A549 (cell line): Measurements from ENCODE around the gene RSPH9. TPM values are rescaled to one million over a fixed set of nuclear protein-coding genes. Genes with fewer than 3 reads are reported as not detected.

Source experiments
- ATAC-seq, 2 experiments: fragments of 200-7000 bp in 1 of 2; fragments of >200 bp in 1 of 2; cut with Nextera tagmentation in 1 of 2; cut with Tn5 transposase in 1 of 2; 3 replicates each; pipeline versions ENCODE4 v1.8.0 to v1.9.1; 2018 to 2020; ENCODE audit warnings: mild to moderate bottlenecking in 1 of 2, moderate library complexity in 1 of 2
- CTCF ChIA-PET: fragments of 300-600 bp; sonication (Branson Sonifier 250); formaldehyde crosslinking; extraction: SDS; loops from one replicate; lab custom pipeline; 2021; ENCODE audit warnings: antibody characterized with exemption, inconsistent platforms; lab: Yijun Ruan, JAX
- POLR2A ChIA-PET: fragments of 350-600 bp; formaldehyde crosslinking; extraction: SDS; loops from one replicate; lab custom pipeline; 2021; ENCODE audit warnings: antibody characterized with exemption, inconsistent platforms; lab: Yijun Ruan, JAX
- DNase-seq, 2 experiments: peaks; one replicate each; pipeline versions ENCODE4 v3.0.0 to v3.0.0-alpha.2; 2011 to 2016; ENCODE audit warnings: low read depth in 1 of 2, low spot score in 1 of 2
- FAIRE-seq: peaks from 2 replicates; lab custom pipeline; 2011; peaks lifted over from hg19 to GRCh38; lab: Jason Lieb, UNC
- H3K27ac ChIP-seq, 2 experiments: fragments of >200 bp; sonication (Bioruptor Twin); formaldehyde crosslinking; 3 replicates each; pipeline ENCODE4 v1.5.1; 2016 to 2017
- H3K4me1 ChIP-seq: fragments of >200 bp; sonication (Bioruptor Twin); formaldehyde crosslinking; 3 replicates; pipeline ENCODE4 v1.6.1; 2016
- H3K4me2 ChIP-seq: fragments of >200 bp; sonication (Bioruptor Twin); formaldehyde crosslinking; 3 replicates; pipeline ENCODE4 v1.6.1; 2016
- H3K4me3 ChIP-seq: fragments of >200 bp; sonication (Bioruptor Twin); formaldehyde crosslinking; 3 replicates; pipeline ENCODE4 v1.5.1; 2016
- H3K9me3 ChIP-seq: fragments of >200 bp; sonication (Bioruptor Twin); formaldehyde crosslinking; 3 replicates; pipeline ENCODE4 v1.6.1; 2016
- ATOH8 ChIP-seq: fragments of 250-450 bp; sonication (Bioruptor Pico); IDR thresholded peaks from 2 replicates; pipeline ENCODE4 v1.5.0; 2020; ENCODE audit warnings: low read depth, mild to moderate bottlenecking, moderate library complexity
- BHLHE40 ChIP-seq: IDR thresholded peaks from 2 replicates; pipeline ENCODE4 v1.6.1; 2012; ENCODE audit warnings: low read depth, low read length, inconsistent platforms
- CBX8 ChIP-seq: fragments of 200-600 bp; sonication (generic); IDR thresholded peaks from 2 replicates; pipeline ENCODE4 v1.6.1; 2016
- CHD2 ChIP-seq: fragments of 150-350 bp; IDR thresholded peaks from 2 replicates; pipeline ENCODE4 v1.6.1; 2014; ENCODE audit warnings: low read length; ENCODE audit not compliant: partially characterized antibody
- CTCF ChIP-seq: fragments of >200 bp; sonication (Bioruptor Twin); formaldehyde crosslinking; IDR thresholded peaks from 3 replicates; pipeline ENCODE4 v1.5.1; 2016
- GATA3 ChIP-seq: IDR thresholded peaks from 2 replicates; pipeline ENCODE4 v1.6.1; 2012; ENCODE audit warnings: borderline replicate concordance
- HMGXB4 ChIP-seq: fragments of 250-450 bp; sonication (Bioruptor Pico); IDR thresholded peaks from 2 replicates; pipeline ENCODE4 v1.5.0; 2021; ENCODE audit warnings: mild to moderate bottlenecking, moderate library complexity, borderline replicate concordance
- HOXA7 ChIP-seq: fragments of 250-450 bp; sonication (Bioruptor Pico); IDR thresholded peaks from 2 replicates; pipeline ENCODE4 v1.5.0; 2020; ENCODE audit warnings: mild to moderate bottlenecking, moderate library complexity
- HOXB5 ChIP-seq: fragments of 250-450 bp; sonication (Bioruptor Pico); IDR thresholded peaks from 2 replicates; pipeline ENCODE4 v1.5.0; 2020; ENCODE audit warnings: mild to moderate bottlenecking, moderate library complexity
- JUN ChIP-seq, 2 experiments: fragments of >200 bp; sonication (Bioruptor Twin); formaldehyde crosslinking; IDR thresholded peaks; 2 replicates in 1 of 2; 3 replicates in 1 of 2; pipeline ENCODE4 v1.6.1; 2016 to 2017
- KDM1A ChIP-seq: fragments of 200-600 bp; sonication (generic); IDR thresholded peaks from 2 replicates; pipeline ENCODE4 v1.6.1; 2016; ENCODE audit warnings: low read depth, mild to moderate bottlenecking
- KDM5A ChIP-seq: fragments of 200-600 bp; sonication (generic); IDR thresholded peaks from 2 replicates; pipeline ENCODE4 v1.6.1; 2016; ENCODE audit warnings: antibody characterized with exemption, mild to moderate bottlenecking
- MAZ ChIP-seq: fragments of 150-350 bp; IDR thresholded peaks from 2 replicates; pipeline ENCODE4 v1.6.1; 2014; ENCODE audit warnings: antibody characterized with exemption, low read depth, low read length, borderline replicate concordance
- NR3C1 ChIP-seq: fragments of >200 bp; sonication (Bioruptor Twin); formaldehyde crosslinking; IDR thresholded peaks from 3 replicates; pipeline ENCODE4 v1.6.1; 2017
- PBX3 ChIP-seq: IDR thresholded peaks from 2 replicates; pipeline ENCODE4 v1.6.1; 2012
- REST ChIP-seq: fragments of 200-600 bp; sonication (generic); IDR thresholded peaks from 2 replicates; pipeline ENCODE4 v1.6.1; 2016; ENCODE audit warnings: antibody characterized with exemption, mild to moderate bottlenecking, moderate library complexity
- RFX5 ChIP-seq: fragments of 450-650 bp; IDR thresholded peaks from 2 replicates; pipeline ENCODE4 v1.7.1; 2014; ENCODE audit warnings: antibody characterized with exemption, mild to moderate bottlenecking, moderate library complexity
- TP53 ChIP-seq: fragments of 250-450 bp; sonication (Bioruptor Pico); IDR thresholded peaks from 2 replicates; pipeline ENCODE4 v1.5.0; 2021; ENCODE audit warnings: mild to moderate bottlenecking, moderate library complexity
- WGBS: methylation state at CpG from one replicate; pipeline ENCODE4 v1.1.6; 2017; ENCODE audit errors: missing lambda C conversion rate; 5-methylcytosine and 5-hydroxymethylcytosine counted together
- polyA minus RNA-seq: library from RNA; depleted of rRNA, polyadenylated mRNA; stranded (reverse); fragments of >200 nt; gene quantifications from 2 replicates; pipeline ENCODE4 v1.2.3, GENCODE V29; 2011; rRNA and poly(A)+ RNA removed
- polyA plus RNA-seq, 4 experiments: library from polyadenylated mRNA; depleted of rRNA in 3 of 4; stranded (reverse); fragments of >200 nt; fragmentation: RNase III in 1 of 4; extraction: RNeasy Plus Mini Kit Qiagen cat#74134 plus additional on column Dnase treatment in 1 of 4; gene quantifications; 2 replicates in 3 of 4; 3 replicates in 1 of 4; pipeline ENCODE4 v1.2.3, GENCODE V29; 2011 to 2017

RSPH9 gene
- polyA plus RNA-seq (2011; rRNA removed) (0.18 and 0.37 TPM in 2 replicates), polyA plus RNA-seq (2017; fragmentation: RNase III; extraction: RNeasy Plus Mini Kit Qiagen cat#74134 plus additional on column Dnase treatment) (0.09 to 0.17 TPM (median 0.14 TPM) in 3 replicates), polyA minus RNA-seq (0.33 TPM in 1 of 2 replicates, not detected in the other)
- polyA plus RNA-seq (2012; cell fraction: cytosol; rRNA removed), result 0.12 and 0.19 TPM in 2 replicates
- 0.16 and 0.17 TPM in 2 replicates for polyA plus RNA-seq (2012; cell fraction: nucleus; rRNA removed)

- POLR2A ChIA-PET, result interaction anchor here (1.9 to 2.6 kb wide), 2 partner anchors 9 to 15 kb away, joined by 10 to 13 read pairs; partner anchors contain the start of genes GTPBP2 and MAD2L1BP
- peak within 1 kb of the TSS; percentile 65 for H3K4me2 ChIP-seq
- WGBS, result 53% methylated on average over 28 of the region's 52 CpGs
- H3K4me1 ChIP-seq, result no peaks in the 10 kb centered on the region
- H3K27ac ChIP-seq, result peak within 1 kb of the TSS; percentile 11 to 78; a peak in 4 of 6 replicates
- CTCF ChIA-PET, result interaction anchor here (1.2 to 5.1 kb wide), 3 partner anchors 12 to 25 kb away, joined by 3 to 24 read pairs (median 4); no protein-coding TSS in a partner anchor
- no peaks in the 10 kb centered on the region for H3K9me3 ChIP-seq
- peak in 1 of 2 experiments; percentile 66 for DNase-seq
- no peak for TF ChIP-seq MAZ
- TF ChIP-seq CHD2, result no peak
- no peak for TF ChIP-seq RFX5
- no peak for TF ChIP-seq CBX8
- TF ChIP-seq JUN (IDR thresholded peaks at IDR 0.05), result no peak
- no peak for TF ChIP-seq HOXA7 (CRISPR knock-in tag)
- TF ChIP-seq NR3C1, result no peak
- TF ChIP-seq PBX3, result no peak
- TF ChIP-seq GATA3, result no peak
- TF ChIP-seq HOXB5 (CRISPR knock-in tag), result no peak
- TF ChIP-seq KDM5A, result no peak
- TF ChIP-seq HMGXB4 (CRISPR knock-in tag), result no peak
- no peak for TF ChIP-seq ATOH8
- TF ChIP-seq BHLHE40, result no peak
- TF ChIP-seq CTCF, result no peak
- TF ChIP-seq TP53 (CRISPR knock-in tag), result no peak
- no peak for TF ChIP-seq KDM1A
- no peak for TF ChIP-seq REST
- TF ChIP-seq, all 56 proteins: peak for 0
- no peak for FAIRE-seq
- peak within 1 kb of the TSS; percentile 43 for H3K4me3 ChIP-seq
- peak; percentile 89 to 91 for ATAC-seq
These were observed at the start of gene RSPH9 for GRCh38 chr6:43644940-43645612. Gene RSPH9, plus strand, starts transcription at chr6:43645036. Its CDS starts 63 bp downstream, at chr6:43645099.
